ENCODE data around the gene TSPAN13.

TSPAN13 gene

GRCh38 chr7:16753102-16753931 lies at the start of gene TSPAN13:
TSPAN13 (plus strand) TSS chr7:16753755; CDS start chr7:16753968, 213 bp downstream.
- peak; percentile 54 to 69 for DNase-seq (ENCODE audit: low read depth in 2 of 2)

DNA sequence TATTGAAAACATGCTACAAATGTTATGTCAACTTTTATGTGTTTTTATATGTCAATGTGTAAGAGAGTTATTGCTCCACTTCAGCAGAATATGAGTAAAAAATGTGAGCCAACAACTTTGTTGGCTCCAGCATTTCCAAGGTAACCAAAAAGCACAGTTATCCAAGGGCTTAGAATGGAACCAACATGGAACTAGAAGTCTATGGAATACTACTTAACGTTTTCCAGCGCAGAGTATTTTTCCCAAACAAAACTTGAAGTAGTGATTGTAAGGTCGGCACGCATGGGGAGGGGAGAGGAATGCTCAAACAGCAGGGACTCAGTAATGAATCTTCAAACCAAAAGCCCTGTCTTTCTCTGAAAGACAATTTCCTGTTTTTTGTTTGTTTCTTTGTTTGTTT lies 45.0 kb upstream of the TSPAN13 start:
- DNase-seq (ENCODE audit: low read depth in 2 of 2): no peak

DNA sequence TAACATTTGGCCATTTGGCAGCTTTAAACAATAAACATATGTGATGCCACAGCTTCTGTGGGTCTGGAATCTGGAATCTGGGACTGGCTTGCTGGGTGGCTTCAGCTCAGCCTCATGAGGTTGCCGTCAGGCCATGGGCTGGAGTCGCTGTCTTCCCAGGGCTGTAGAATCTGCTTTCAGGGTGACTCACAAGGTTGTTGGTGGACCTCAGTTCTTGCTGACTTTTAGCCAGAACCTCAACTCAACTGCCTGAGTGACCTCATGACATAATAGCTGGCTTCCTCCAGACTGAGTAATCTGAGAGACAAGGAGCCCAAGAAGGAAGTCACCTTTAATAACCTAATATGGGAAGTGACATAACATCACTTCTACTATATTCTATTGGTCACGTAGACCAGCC lies 44.6 kb upstream of the TSPAN13 start:
- DNase-seq (ENCODE audit: low read depth in 2 of 2): no peak

- DNase-seq (ENCODE audit: low read depth in 2 of 2): no peak
These were observed 42.9 kb upstream of the TSPAN13 start for GRCh38 chr7:16710651-16711050.

DNA sequence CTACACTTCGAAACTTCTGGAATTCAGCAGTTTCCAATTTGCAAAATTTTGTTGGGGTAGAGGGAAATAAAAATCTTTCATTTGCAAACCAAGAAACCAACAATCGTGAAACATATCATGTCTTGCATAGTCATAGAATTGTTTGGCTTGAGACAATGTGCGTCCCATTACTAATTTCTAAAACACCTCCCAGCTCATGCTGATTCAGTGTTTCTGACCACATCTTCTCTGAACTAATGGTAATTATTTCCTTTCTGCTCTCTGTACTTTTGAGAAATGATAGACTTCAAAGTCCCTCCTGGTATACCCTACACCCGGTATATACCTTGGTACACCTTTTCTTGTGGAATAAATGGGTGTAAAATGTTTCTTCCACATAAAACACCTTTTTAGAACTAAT lies 41.8 kb upstream of the TSPAN13 start:
- DNase-seq (ENCODE audit: low read depth in 2 of 2): no peak

GRCh38 chr7:16712916-16713315 lies 40.6 kb upstream of the TSPAN13 start:
- DNase-seq (ENCODE audit: low read depth in 2 of 2): peak in 1 of 2 donors; percentile 12

- DNase-seq (ENCODE audit: low read depth in 2 of 2): no peak
These were observed 37.6 kb upstream of the TSPAN13 start for GRCh38 chr7:16715928-16716327.

DNA sequence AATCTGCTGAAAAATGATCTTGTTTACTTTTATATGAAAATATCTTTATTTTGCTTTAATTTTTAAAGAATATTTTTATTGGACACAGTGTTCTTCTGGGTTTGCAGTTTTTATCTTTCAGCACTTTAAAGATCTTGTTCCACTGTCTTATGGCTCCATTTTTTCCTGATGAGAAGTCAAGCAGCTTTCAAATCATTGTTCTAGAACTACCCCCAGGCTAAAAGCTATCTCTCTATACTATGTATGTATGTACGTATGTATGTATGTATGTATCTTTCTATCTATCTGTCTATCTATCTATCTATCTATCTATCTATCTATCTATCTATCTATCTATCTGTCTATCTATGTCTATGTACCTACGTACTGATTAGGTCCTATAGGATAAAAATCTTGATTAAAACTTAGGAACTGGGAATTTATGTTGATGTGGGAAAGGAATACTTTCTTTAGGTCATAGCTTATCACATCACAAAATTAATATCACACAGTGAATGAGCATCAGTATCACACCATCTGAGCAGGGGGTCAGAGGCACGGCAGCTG lies 35.4 kb upstream of the TSPAN13 start:
- DNase-seq (ENCODE audit: low read depth in 2 of 2): no peak

DNA sequence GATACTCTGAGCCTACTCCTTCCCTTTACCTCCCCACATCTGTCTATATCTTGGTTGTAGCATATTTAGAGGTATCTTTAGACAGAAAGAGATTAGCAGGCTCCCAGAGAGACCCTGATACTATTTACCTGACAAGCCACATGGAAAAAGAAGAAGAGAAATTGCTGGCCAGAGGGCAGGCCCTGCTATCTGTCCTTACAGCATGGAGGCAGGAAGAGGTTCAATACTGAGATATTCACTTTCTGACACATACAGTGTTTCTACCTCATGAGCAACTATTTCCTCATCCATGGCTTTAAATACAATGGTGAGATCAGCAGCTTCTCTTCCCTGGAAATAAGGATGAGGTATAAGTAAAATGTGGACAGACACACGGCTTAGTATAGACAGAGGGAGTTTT lies 33.9 kb upstream of the TSPAN13 start:
- no peak for DNase-seq (ENCODE audit: low read depth in 2 of 2)

DNA sequence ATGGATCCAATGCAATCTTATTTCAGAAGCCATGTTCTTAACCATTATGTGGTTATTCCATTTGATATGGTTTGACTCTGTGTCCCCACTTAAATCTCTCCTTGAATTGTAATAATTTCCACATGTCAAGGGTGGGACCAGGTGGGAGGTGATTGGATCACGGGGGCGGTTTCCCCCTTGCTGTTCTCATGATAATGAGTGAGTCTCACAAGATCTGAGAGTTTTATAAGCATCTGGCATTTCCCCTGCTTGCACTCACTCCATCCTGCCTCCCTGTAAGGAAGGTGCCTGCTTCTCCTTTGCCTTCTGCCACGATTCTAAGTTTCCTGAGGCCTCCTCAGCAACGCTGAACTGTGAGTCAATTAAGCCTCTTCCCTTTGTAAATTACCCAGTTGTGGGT lies 32.0 kb upstream of the TSPAN13 start:
- DNase-seq (ENCODE audit: low read depth in 2 of 2): no peak

- DNase-seq (ENCODE audit: low read depth in 2 of 2): no peak
These were observed 29.2 kb upstream of the TSPAN13 start for GRCh38 chr7:16724344-16724743.

DNA sequence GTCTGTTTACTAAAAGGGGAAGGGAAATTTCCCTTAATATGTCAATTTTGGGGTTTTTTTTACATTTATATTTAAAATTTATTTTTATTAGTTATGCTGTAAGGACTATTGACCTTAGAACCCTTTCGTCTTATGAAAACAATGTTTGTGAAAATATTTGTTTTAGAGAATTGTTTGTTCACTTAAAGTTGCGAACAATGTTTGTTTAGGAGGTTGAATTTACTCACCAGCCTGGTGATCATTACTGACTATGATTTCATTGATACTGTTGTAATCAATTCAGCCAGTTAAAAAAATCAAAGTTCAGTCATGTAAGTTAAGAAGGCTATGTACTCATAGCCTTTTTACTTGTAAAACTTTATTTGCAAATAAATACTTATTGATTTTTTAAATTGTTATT lies 27.4 kb upstream of the TSPAN13 start:
- DNase-seq (ENCODE audit: low read depth in 2 of 2): no peak

GRCh38 chr7:16727736-16728135 lies 25.8 kb upstream of the TSPAN13 start:
- DNase-seq (ENCODE audit: low read depth in 2 of 2): no peak

DNA sequence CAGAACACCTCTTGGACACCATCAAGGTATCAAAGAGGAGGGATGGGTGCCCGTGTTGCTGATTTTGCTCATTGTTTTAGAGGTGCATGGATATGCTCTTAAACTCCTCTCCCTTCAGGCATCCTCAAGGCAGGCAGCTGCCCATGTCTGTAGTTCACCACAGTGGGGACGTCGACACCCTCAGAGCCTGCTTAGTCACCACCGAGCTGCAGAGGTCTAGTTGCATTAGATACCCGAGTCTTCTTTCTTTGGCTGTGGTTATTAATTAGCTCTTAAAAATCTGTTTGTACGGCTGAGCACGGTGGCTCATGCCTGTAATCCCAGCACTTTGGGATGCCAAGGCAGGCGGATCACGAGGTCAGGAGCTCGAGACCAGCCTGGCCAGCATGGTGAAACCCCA lies 24.7 kb upstream of the TSPAN13 start:
- no peak for DNase-seq (ENCODE audit: low read depth in 2 of 2)

DNA sequence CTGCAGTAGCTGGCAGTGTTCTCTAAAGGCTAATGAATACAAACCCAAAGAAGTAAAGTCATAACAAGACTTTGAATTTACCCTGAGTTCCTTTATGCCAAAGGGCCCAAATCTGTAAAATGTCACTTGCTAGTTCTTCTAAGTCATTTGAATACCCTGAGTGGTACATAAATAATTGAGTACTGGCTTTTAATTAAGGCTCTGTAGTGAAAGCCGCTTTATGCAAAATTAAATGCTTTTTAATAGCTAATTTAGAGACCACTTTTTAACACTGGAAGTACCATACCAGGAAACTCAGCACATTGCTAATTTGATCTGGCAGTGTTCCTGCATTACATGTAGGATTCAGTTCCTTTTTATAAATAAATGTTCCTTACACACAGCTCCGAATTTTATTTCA lies 24.0 kb upstream of the TSPAN13 start:
- DNase-seq (ENCODE audit: low read depth in 2 of 2): no peak

DNA sequence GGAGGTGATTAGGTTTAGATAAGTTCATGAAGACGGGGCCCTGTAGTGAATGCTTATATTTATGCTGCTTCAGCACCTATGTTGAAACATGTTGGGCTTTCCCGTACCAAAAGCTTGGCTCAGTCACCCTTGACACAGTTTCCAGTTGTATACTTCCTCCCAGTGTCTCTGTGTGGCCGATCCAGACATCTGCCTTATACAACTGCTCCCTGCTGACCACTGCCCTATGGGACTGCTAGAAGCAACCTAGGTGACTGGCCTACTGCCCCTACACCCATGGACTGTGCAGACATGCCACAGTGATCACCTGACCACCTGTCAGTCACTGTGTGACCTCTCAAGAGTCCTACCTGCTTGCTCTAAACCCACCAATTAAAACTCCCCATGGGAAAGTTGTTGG lies 22.6 kb upstream of the TSPAN13 start:
- no peak for DNase-seq (ENCODE audit: low read depth in 2 of 2)

DNA sequence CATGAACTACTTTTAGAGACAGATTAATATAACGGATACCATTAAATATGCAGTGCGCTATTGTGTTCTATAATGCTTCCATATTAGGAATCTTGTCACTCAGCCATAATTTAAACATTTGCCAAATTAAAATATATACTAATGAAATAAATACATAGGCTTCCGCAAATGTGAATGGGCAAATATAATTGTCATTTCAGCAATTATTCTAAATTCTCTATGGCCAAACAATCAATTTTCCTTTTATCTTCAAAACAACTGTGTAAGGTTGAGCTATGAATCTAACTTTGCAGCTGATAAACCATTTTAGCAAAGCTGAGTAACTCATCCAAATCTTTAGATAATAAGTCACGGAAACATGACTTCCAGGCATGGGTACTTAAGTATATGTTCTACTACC lies 20.7 kb upstream of the TSPAN13 start:
- no peak for DNase-seq (ENCODE audit: low read depth in 2 of 2)

GRCh38 chr7:16734148-16734726 lies 19.3 kb upstream of the TSPAN13 start:
- no peak for DNase-seq (ENCODE audit: low read depth in 2 of 2)

- DNase-seq (ENCODE audit: low read depth in 2 of 2): no peak
These were observed 18.5 kb upstream of the TSPAN13 start for GRCh38 chr7:16735020-16735419.

DNA sequence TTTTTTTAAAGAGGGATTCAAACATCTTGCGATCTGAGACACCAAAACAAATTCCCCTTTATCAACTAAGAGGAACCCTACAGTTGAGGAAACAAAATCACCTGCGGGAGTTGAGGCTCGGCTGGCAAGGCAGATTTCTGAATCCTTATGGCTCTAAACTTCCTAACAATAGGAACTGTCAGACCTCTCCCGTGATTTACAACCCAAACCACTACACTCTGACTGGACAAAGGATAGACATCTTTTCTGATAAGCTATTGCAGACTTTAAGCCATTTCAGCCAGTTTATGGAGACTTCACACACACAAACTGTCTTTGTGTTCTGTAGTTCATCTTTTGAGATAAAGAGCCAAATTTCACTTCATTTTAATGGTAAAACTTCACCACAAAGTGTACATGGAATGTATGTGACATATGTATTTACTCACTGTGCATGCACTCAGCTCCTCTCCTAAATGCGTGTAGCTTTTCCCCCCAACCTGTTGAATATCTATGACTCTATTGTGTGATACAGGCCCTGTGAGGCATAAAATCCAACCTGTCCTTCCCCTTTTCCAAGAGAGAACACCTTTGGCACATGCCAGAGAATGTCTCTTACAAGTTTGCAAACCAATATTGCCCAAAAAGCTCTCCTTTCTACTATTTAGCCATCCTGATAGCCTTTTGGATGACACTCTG lies 15.4 kb upstream of the TSPAN13 start:
- DNase-seq (ENCODE audit: low read depth in 2 of 2): no peak

DNA sequence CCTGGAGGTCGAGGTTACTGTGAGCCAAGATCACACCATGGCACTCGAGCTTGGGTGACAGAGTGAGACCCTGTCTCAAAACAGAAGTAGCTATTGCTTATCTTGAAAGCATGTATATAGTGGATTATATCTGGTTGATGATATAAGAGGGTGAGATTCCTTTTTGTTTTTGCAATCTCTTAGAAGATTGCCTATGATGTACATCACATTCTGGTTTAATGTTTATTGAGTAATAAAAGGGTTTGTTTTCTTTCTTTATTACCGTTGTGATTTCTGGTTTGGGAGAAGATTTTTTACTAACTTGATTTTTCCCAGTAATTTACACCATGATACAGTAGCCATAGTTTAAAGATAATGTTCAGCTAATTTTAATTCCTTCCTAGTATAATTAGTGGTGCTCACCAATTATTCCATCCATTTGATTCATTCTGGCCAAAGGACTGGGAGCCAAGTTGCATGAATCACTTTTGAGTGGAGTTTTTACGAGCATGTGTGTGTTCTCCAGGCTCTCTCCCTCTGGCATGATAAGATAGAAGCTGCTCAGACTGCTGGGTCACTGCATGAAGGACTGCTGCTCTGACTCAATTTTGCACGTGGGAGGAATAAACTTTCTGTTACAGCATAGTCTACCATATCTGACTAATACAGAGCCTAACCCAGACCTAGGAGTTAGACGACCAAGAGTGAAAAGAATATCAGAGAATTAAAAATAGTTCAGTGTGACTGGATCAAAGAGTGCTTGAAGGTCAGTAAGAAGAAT lies 13.5 kb upstream of the TSPAN13 start:
- no peak for DNase-seq (ENCODE audit: low read depth in 2 of 2)

GRCh38 chr7:16740623-16740953 lies 13.0 kb upstream of the TSPAN13 start:
- no peak for DNase-seq (ENCODE audit: low read depth in 2 of 2)

Measured in stimulated activated CD8-positive, alpha-beta memory T cell treated with anti-CD3 and anti-CD28 coated beads, Interleukin-2, amount 100 ng/mL, for 48 hours (primary cell).